Memory B cell (primary cell): ENCODE data around the gene CELF4.

ENCODE experiments used
- ATAC-seq: fragments of 150-1000 bp; cut with Tn5 transposase; 2 replicates; pipeline ENCODE4 v1.10.0; 2021; ENCODE audit warnings: low read depth, mild to moderate bottlenecking, moderate library complexity
- DNase-seq, 2 donors: peaks; one replicate each; pipeline ENCODE4 v3.0.0; 2022; ENCODE audit warnings: low spot score in 2 of 2
- H3K27ac Mint-ChIP-seq: one replicate; pipeline ENCODE4 v1.8.0; 2022; ENCODE audit warnings: mild to moderate bottlenecking, moderate library complexity, mixed read lengths
- H3K27me3 Mint-ChIP-seq: one replicate; pipeline ENCODE4 v1.8.0; 2022; ENCODE audit warnings: mixed read lengths
- H3K36me3 Mint-ChIP-seq: one replicate; pipeline ENCODE4 v1.8.0; 2022; ENCODE audit warnings: mild to moderate bottlenecking, mixed read lengths
- H3K4me1 Mint-ChIP-seq: one replicate; pipeline ENCODE4 v1.8.0; 2022; ENCODE audit warnings: mixed read lengths
- H3K4me3 Mint-ChIP-seq: one replicate; pipeline ENCODE4 v1.8.0; 2022; ENCODE audit warnings: mild to moderate bottlenecking, moderate library complexity, mixed read lengths
- H3K9me3 Mint-ChIP-seq: one replicate; pipeline ENCODE4 v1.8.0; 2022; ENCODE audit warnings: mixed read lengths

Gene CELF4

GRCh38 chr18:37259711-37260110 is 305.9 kb downstream of the CELF4 start:
- Mint-ChIP-seq H3K27me3 (peaks cover 28% of the 10 kb centered on the region), H3K4me3 (no peak overlapping the region), H3K4me1 (peaks cover 3% of the 10 kb centered on the region), H3K36me3 (no peaks in the 10 kb centered on the region), H3K27ac (no peak overlapping the region), H3K9me3 (no peaks in the 10 kb centered on the region)
- DNase-seq (no peak), ATAC-seq (no peak)

- DNase-seq (no peak), ATAC-seq (no peak)
- Mint-ChIP-seq H3K27me3 (peaks cover 29% of the 10 kb centered on the region), H3K36me3 (no peaks in the 10 kb centered on the region), H3K9me3 (no peaks in the 10 kb centered on the region), H3K27ac (no peak overlapping the region), H3K4me3 (no peak overlapping the region), H3K4me1 (peaks cover 6% of the 10 kb centered on the region)
Measured at GRCh38 chr18:37258819-37259218, 306.8 kb downstream of the CELF4 start.

GRCh38 chr18:37258131-37258530 is 307.5 kb downstream of the CELF4 start:
- no peak for ATAC-seq
- Mint-ChIP-seq H3K4me1 (peaks cover 6% of the 10 kb centered on the region), H3K27me3 (peaks cover 27% of the 10 kb centered on the region), H3K9me3 (no peaks in the 10 kb centered on the region), H3K36me3 (no peaks in the 10 kb centered on the region), H3K27ac (no peak overlapping the region), H3K4me3 (no peak overlapping the region)
- DNase-seq: no peak

- Mint-ChIP-seq H3K4me1 (peaks cover 6% of the 10 kb centered on the region), H3K27ac (no peak overlapping the region), H3K27me3 (peaks cover 29% of the 10 kb centered on the region), H3K36me3 (no peaks in the 10 kb centered on the region), H3K9me3 (no peaks in the 10 kb centered on the region), H3K4me3 (peak overlapping the region; percentile 74)
- no peak for ATAC-seq
- DNase-seq: no peak
Measured at GRCh38 chr18:37254973-37255372, 310.6 kb downstream of the CELF4 start.

- H3K9me3 Mint-ChIP-seq: no peaks in the 10 kb centered on the region
- H3K36me3 Mint-ChIP-seq: no peaks in the 10 kb centered on the region
- H3K4me1 Mint-ChIP-seq: peaks cover 6% of the 10 kb centered on the region
- DNase-seq (no peak), ATAC-seq (peak; percentile 8)
- peaks cover 31% of the 10 kb centered on the region for H3K27me3 Mint-ChIP-seq
- peak overlapping the region; percentile 74 for H3K4me3 Mint-ChIP-seq
- no peak overlapping the region for H3K27ac Mint-ChIP-seq
Measured at GRCh38 chr18:37254236-37254754, 311.3 kb downstream of the CELF4 start.

- ATAC-seq: peak; percentile 26
- Mint-ChIP-seq H3K9me3 (no peaks in the 10 kb centered on the region), H3K4me3 (peak overlapping the region; percentile 18), H3K27ac (no peak overlapping the region), H3K27me3 (peaks cover 32% of the 10 kb centered on the region), H3K36me3 (no peaks in the 10 kb centered on the region), H3K4me1 (peaks cover 3% of the 10 kb centered on the region)
- DNase-seq: no peak
Measured at GRCh38 chr18:37253394-37254235, 312.0 kb downstream of the CELF4 start.

- ATAC-seq (no peak), DNase-seq (no peak)
- Mint-ChIP-seq H3K27ac (no peak overlapping the region), H3K36me3 (no peaks in the 10 kb centered on the region), H3K9me3 (no peaks in the 10 kb centered on the region), H3K27me3 (peaks cover 29% of the 10 kb centered on the region), H3K4me3 (peak overlapping the region; percentile 52), H3K4me1 (peaks cover 3% of the 10 kb centered on the region)
Measured at GRCh38 chr18:37252854-37253393, 312.7 kb downstream of the CELF4 start.

GRCh38 chr18:37252342-37252741 is 313.3 kb downstream of the CELF4 start:
- H3K4me3 Mint-ChIP-seq: no peak overlapping the region
- H3K36me3 Mint-ChIP-seq: no peaks in the 10 kb centered on the region
- ATAC-seq (no peak), DNase-seq (no peak)
- H3K9me3 Mint-ChIP-seq: no peaks in the 10 kb centered on the region
- no peak overlapping the region for H3K27ac Mint-ChIP-seq
- peaks cover 26% of the 10 kb centered on the region for H3K27me3 Mint-ChIP-seq
- peaks cover 3% of the 10 kb centered on the region for H3K4me1 Mint-ChIP-seq

GRCh38 chr18:37251679-37252078 is 313.9 kb downstream of the CELF4 start:
- Mint-ChIP-seq H3K4me1 (peaks cover 3% of the 10 kb centered on the region), H3K9me3 (peaks cover 1% of the 10 kb centered on the region), H3K27me3 (peaks cover 28% of the 10 kb centered on the region), H3K27ac (no peak overlapping the region), H3K36me3 (peaks cover 1% of the 10 kb centered on the region), H3K4me3 (no peak overlapping the region)
- no peak for DNase-seq
- no peak for ATAC-seq

- DNase-seq (no peak), ATAC-seq (no peak)
- Mint-ChIP-seq H3K36me3 (peaks cover 2% of the 10 kb centered on the region), H3K4me1 (peaks cover 3% of the 10 kb centered on the region), H3K4me3 (no peak overlapping the region), H3K27me3 (peaks cover 25% of the 10 kb centered on the region), H3K9me3 (peaks cover 1% of the 10 kb centered on the region), H3K27ac (no peak overlapping the region)
Measured at GRCh38 chr18:37249895-37250618, 315.5 kb downstream of the CELF4 start.

GRCh38 chr18:37249171-37249886 is 316.3 kb downstream of the CELF4 start:
- no peak overlapping the region for H3K27ac Mint-ChIP-seq
- no peaks in the 10 kb centered on the region for H3K4me1 Mint-ChIP-seq
- peaks cover 24% of the 10 kb centered on the region for H3K27me3 Mint-ChIP-seq
- DNase-seq (no peak), ATAC-seq (no peak)
- no peak overlapping the region for H3K4me3 Mint-ChIP-seq
- peaks cover 4% of the 10 kb centered on the region for H3K36me3 Mint-ChIP-seq
- H3K9me3 Mint-ChIP-seq: peaks cover 1% of the 10 kb centered on the region

GRCh38 chr18:37248281-37248680 is 317.3 kb downstream of the CELF4 start:
- Mint-ChIP-seq H3K27me3 (peaks cover 27% of the 10 kb centered on the region), H3K4me1 (peaks cover 2% of the 10 kb centered on the region), H3K27ac (no peak overlapping the region), H3K36me3 (peaks cover 4% of the 10 kb centered on the region), H3K4me3 (no peak overlapping the region), H3K9me3 (peaks cover 1% of the 10 kb centered on the region)
- no peak for DNase-seq
- ATAC-seq: no peak

- no peak for DNase-seq
- Mint-ChIP-seq H3K4me3 (no peak overlapping the region), H3K36me3 (peaks cover 4% of the 10 kb centered on the region), H3K27me3 (peaks cover 26% of the 10 kb centered on the region), H3K27ac (no peak overlapping the region), H3K4me1 (peaks cover 2% of the 10 kb centered on the region), H3K9me3 (peaks cover 1% of the 10 kb centered on the region)
- ATAC-seq: no peak
Measured at GRCh38 chr18:37247497-37248161, 318.0 kb downstream of the CELF4 start.
